CD4-positive, alpha-beta T cell (primary cell): ENCODE results near the gene SRPK2. TPM values are rescaled to one million over a fixed set of nuclear protein-coding genes. Genes with fewer than 3 reads are reported as not detected.

Experiments used
- ATAC-seq: fragments of 200-7000 bp; cut with Tn5 transposase; one replicate; pipeline ENCODE4 v1.10.0; 2022; ENCODE audit warnings: mild to moderate bottlenecking; ENCODE audit not compliant: poor library complexity
- CTCF ChIA-PET: fragments of 350-600 bp; sonication (Branson Sonifier 250); formaldehyde crosslinking; loops from one replicate; lab custom pipeline; 2021; ENCODE audit warnings: antibody characterized with exemption, inconsistent platforms; lab: Charles Lee
- POLR2A ChIA-PET: fragments of 350-600 bp; sonication (Branson Sonifier 250); formaldehyde crosslinking; loops from one replicate; lab custom pipeline; 2021; ENCODE audit warnings: antibody characterized with exemption, inconsistent platforms; lab: Charles Lee
- DNase-seq, 14 experiments: peaks; one replicate each; pipeline ENCODE4 v3.0.0-alpha.2; 2013 to 2020; ENCODE audit warnings: mixed read lengths in 2 of 14
- H3K27ac ChIP-seq, 2 donors: one replicate each; pipeline versions ENCODE4 v1.5.1 to v1.7.0; 2013; ENCODE audit warnings: low read length in 2 of 2, low read depth in 1 of 2, mild to moderate bottlenecking in 1 of 2
- H3K27me3 ChIP-seq, 2 experiments: 1 replicate in 1 of 2; 2 replicates in 1 of 2; pipeline versions ENCODE4 v1.6.1 to v1.7.0; 2013; ENCODE audit warnings: low read length in 2 of 2, control low read depth in 1 of 2, mild to moderate bottlenecking in 1 of 2, moderate library complexity in 1 of 2; ENCODE audit not compliant: insufficient read depth in 2 of 2, control insufficient read depth in 1 of 2
- H3K36me3 ChIP-seq: one replicate; pipeline ENCODE4 v1.6.1; 2013; ENCODE audit warnings: low read length, control low read depth; ENCODE audit not compliant: insufficient read depth
- H3K4me1 ChIP-seq: one replicate; pipeline ENCODE4 v1.6.1; 2013; ENCODE audit warnings: low read length, control low read depth; ENCODE audit not compliant: insufficient read depth
- H3K4me3 ChIP-seq: one replicate; pipeline ENCODE4 v1.5.1; 2013; ENCODE audit warnings: mild to moderate bottlenecking, low read length, moderate library complexity
- H3K9me3 ChIP-seq, 2 experiments: 1 replicate in 1 of 2; 2 replicates in 1 of 2; pipeline versions ENCODE4 v1.6.1 to v1.7.0; 2013; ENCODE audit warnings: low read length in 2 of 2, mild to moderate bottlenecking in 2 of 2, control low read depth in 1 of 2, moderate library complexity in 1 of 2; ENCODE audit not compliant: control insufficient read depth in 1 of 2, insufficient read depth in 1 of 2
- H3K27ac Mint-ChIP-seq: one replicate; pipeline ENCODE4 v1.8.0; 2020; ENCODE audit warnings: mixed read lengths
- H3K27me3 Mint-ChIP-seq: one replicate; pipeline ENCODE4 v1.8.0; 2021; ENCODE audit warnings: mixed read lengths
- H3K36me3 Mint-ChIP-seq: one replicate; pipeline ENCODE4 v1.8.0; 2021; ENCODE audit warnings: low read depth, mixed read lengths
- H3K4me1 Mint-ChIP-seq: one replicate; pipeline ENCODE4 v1.8.0; 2021; ENCODE audit warnings: low read depth, mixed read lengths
- H3K4me3 Mint-ChIP-seq: one replicate; pipeline ENCODE4 v1.8.0; 2020; ENCODE audit warnings: mild to moderate bottlenecking, mixed read lengths
- H3K9me3 Mint-ChIP-seq: one replicate; pipeline ENCODE4 v1.8.0; 2020; ENCODE audit warnings: mixed read lengths
- intact Hi-C, 2 experiments: fragments of 100-400 bp; cut with DNase I in 1 of 2; cut with micrococcal nuclease in 1 of 2; formaldehyde crosslinking; loops; one replicate each; pipeline versions ENCODE4 v1.15.1 to v1.9.0; 2023 to 2025; cut with DNase I, micrococcal nuclease
- total RNA-seq, 174 experiments: library from RNA in 2 of 174; stranded (reverse) in 2 of 174; gene quantifications; one replicate each; pipeline ENCODE4 v1.2.3 and lab custom pipeline; 2021 to 2026
- TF ChIP-seq, protein P1 (sequence below): fragments of 200-600 bp; IDR thresholded peaks from one replicate; pipeline ENCODE4 v1.8.0; 2022; ENCODE audit warnings: antibody characterized with exemption, mild to moderate bottlenecking

The SRPK2 gene
- total RNA-seq, 2 experiments from 2014 or later, result 39.9 to 40.9 TPM

- intact Hi-C loops, result no loop called here
- peaks cover 31% of the 10 kb centered on the region for H3K4me1 Mint-ChIP-seq
- ATAC-seq (no peak), DNase-seq (no peak)
- ChIA-PET POLR2A (no interaction called here), CTCF (interaction anchor here (0.6 kb wide), 1 partner anchor 192 kb away, joined by 3 read pairs; no protein-coding TSS in a partner anchor)
- no peaks in the 10 kb centered on the region for H3K9me3 Mint-ChIP-seq
- Histone ChIP-seq H3K27ac (no peak overlapping the region), H3K9me3 (no peaks in the 10 kb centered on the region), H3K4me1 (no peaks in the 10 kb centered on the region), H3K4me3 (no peak overlapping the region), H3K27me3 (no peaks in the 10 kb centered on the region), H3K36me3 (peaks cover 83% of the 10 kb centered on the region)
- H3K4me3 Mint-ChIP-seq, result no peak overlapping the region
- H3K36me3 Mint-ChIP-seq, result peaks cover 79% of the 10 kb centered on the region
- TF ChIP-seq, protein P1, sequence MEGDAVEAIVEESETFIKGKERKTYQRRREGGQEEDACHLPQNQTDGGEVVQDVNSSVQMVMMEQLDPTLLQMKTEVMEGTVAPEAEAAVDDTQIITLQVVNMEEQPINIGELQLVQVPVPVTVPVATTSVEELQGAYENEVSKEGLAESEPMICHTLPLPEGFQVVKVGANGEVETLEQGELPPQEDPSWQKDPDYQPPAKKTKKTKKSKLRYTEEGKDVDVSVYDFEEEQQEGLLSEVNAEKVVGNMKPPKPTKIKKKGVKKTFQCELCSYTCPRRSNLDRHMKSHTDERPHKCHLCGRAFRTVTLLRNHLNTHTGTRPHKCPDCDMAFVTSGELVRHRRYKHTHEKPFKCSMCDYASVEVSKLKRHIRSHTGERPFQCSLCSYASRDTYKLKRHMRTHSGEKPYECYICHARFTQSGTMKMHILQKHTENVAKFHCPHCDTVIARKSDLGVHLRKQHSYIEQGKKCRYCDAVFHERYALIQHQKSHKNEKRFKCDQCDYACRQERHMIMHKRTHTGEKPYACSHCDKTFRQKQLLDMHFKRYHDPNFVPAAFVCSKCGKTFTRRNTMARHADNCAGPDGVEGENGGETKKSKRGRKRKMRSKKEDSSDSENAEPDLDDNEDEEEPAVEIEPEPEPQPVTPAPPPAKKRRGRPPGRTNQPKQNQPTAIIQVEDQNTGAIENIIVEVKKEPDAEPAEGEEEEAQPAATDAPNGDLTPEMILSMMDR, result no peak
- H3K27ac Mint-ChIP-seq, result no peak overlapping the region
- H3K27me3 Mint-ChIP-seq, result no peaks in the 10 kb centered on the region
These were observed 249.3 kb downstream of the SRPK2 start for GRCh38 chr7:105139381-105139780.

- Histone ChIP-seq H3K27me3 (no peaks in the 10 kb centered on the region), H3K36me3 (peaks cover 86% of the 10 kb centered on the region), H3K9me3 (no peaks in the 10 kb centered on the region), H3K4me3 (no peak overlapping the region), H3K27ac (no peak overlapping the region), H3K4me1 (no peaks in the 10 kb centered on the region)
- Mint-ChIP-seq H3K27ac (no peak overlapping the region), H3K9me3 (no peaks in the 10 kb centered on the region), H3K4me1 (peaks cover 31% of the 10 kb centered on the region), H3K36me3 (peaks cover 84% of the 10 kb centered on the region), H3K4me3 (no peak overlapping the region), H3K27me3 (no peaks in the 10 kb centered on the region)
- TF ChIP-seq, protein P1, result no peak
- DNase-seq, result no peak
- intact Hi-C loops, result no loop called here
- ChIA-PET CTCF (no interaction called here), POLR2A (no interaction called here)
- ATAC-seq, result no peak
These were observed 250.8 kb downstream of the SRPK2 start for GRCh38 chr7:105137898-105138297.

- DNase-seq (no peak), ATAC-seq (no peak)
- intact Hi-C loops, result no loop called here
- H3K4me3 ChIP-seq, result no peak overlapping the region
- Mint-ChIP-seq H3K36me3 (peaks cover 81% of the 10 kb centered on the region), H3K27me3 (no peaks in the 10 kb centered on the region), H3K4me3 (no peak overlapping the region), H3K27ac (no peak overlapping the region), H3K9me3 (no peaks in the 10 kb centered on the region), H3K4me1 (peaks cover 31% of the 10 kb centered on the region)
- CTCF ChIA-PET, result interaction anchor here (1.5 kb wide), 1 partner anchor 294 kb away, joined by 3 read pairs; no protein-coding TSS in a partner anchor
- no peaks in the 10 kb centered on the region for H3K27me3 ChIP-seq
- H3K4me1 ChIP-seq, result peaks cover 4% of the 10 kb centered on the region
- no peak overlapping the region for H3K27ac ChIP-seq
- H3K9me3 ChIP-seq, result no peaks in the 10 kb centered on the region
- TF ChIP-seq, protein P1, result no peak
- H3K36me3 ChIP-seq, result peaks cover 86% of the 10 kb centered on the region
- POLR2A ChIA-PET, result no interaction called here
These were observed 252.5 kb downstream of the SRPK2 start for GRCh38 chr7:105136221-105136620.
